ENCODE measurements around the gene CHST15.

Gene CHST15

DNA sequence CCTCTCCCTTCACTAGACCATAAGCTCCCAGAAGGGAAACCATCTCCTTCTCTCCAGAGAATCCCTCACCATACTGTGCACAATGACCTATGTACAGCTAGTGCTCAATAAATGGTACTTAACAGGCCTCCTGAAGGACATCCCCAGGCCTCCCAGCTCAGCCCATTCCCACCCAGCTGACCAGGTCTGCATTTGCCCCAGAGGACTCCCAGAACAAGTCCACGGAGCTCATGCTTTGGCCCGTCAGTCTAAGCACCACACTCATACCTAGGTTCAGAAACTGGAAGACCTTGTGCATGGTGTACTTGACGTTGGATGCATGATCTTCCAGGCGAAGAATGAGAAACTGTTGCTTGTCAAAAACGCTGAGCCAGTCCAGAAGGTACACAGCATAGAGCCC lies 81.3 kb downstream of the CHST15 start:
- DNase-seq, result no peak
- in situ Hi-C loops (cut with HindIII; ENCODE audit: low pct_ligation_motif_present, low pct_unique_long_range_greater_than_20kb, low sequenced_read_pairs), result no loop called here

GRCh38 chr10:124011464-124011863 lies 81.9 kb downstream of the CHST15 start:
- DNase-seq, result no peak
- in situ Hi-C loops (cut with HindIII; ENCODE audit: low pct_ligation_motif_present, low pct_unique_long_range_greater_than_20kb, low sequenced_read_pairs), result no loop called here

DNA sequence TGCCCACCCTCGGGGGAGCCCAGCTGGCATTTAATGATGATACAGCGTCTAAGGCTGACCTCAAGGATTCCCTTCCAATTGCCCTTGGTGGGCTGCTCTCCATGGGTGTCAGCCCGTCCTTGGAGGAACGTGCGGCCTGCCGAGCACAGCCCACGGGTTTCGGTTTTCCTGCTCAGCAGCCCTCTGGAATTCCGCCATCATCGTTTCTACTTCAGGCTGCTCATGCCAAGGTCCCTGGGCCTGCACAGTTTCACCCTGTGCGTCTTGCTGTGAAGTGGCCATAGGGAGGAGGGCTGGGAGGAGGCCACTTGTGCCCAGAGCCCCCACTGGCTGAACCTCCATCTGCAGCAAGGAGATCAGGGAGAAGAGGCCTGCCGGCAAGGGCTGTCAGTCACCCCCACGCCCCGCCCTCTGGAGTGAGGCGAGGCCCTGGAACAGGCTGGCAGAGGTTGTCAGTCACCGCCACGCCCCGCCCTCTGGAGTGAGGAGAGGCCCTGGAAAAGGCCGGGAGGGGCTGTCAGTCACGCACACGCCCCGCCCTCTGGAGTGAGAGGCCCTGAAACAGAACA lies 82.8 kb downstream of the CHST15 start:
- in situ Hi-C loops (cut with HindIII; ENCODE audit: low pct_ligation_motif_present, low pct_unique_long_range_greater_than_20kb, low sequenced_read_pairs), result no loop called here
- DNase-seq, result no peak

GRCh38 chr10:124010024-124010423 lies 83.4 kb downstream of the CHST15 start:
- in situ Hi-C loops (cut with HindIII; ENCODE audit: low pct_ligation_motif_present, low pct_unique_long_range_greater_than_20kb, low sequenced_read_pairs), result no loop called here
- no peak for DNase-seq

GRCh38 chr10:124009231-124010015 lies 84.0 kb downstream of the CHST15 start:
- in situ Hi-C loops (cut with HindIII; ENCODE audit: low pct_ligation_motif_present, low pct_unique_long_range_greater_than_20kb, low sequenced_read_pairs), result no loop called here
- DNase-seq, result no peak

DNA sequence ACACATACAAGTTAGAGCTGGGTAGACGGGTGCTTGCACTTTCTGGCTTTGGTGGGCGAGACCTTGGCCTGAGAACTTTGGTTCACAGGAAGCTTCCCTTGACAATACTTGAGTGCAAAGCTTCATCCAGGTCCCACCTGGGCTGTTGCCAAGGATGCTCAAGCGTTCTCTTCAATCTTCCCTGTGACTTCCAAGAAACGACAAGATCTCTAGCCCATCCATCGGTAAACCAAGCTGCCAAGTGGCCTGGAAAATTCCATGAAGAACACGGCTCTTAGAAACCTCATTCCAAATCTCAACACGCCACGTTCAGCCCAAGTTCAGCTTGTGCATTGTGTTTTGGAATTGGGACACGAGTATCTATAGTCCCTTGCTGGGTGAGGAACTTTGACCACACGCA lies 84.7 kb downstream of the CHST15 start:
- no peak for DNase-seq
- in situ Hi-C loops (cut with HindIII; ENCODE audit: low pct_ligation_motif_present, low pct_unique_long_range_greater_than_20kb, low sequenced_read_pairs), result no loop called here

DNA sequence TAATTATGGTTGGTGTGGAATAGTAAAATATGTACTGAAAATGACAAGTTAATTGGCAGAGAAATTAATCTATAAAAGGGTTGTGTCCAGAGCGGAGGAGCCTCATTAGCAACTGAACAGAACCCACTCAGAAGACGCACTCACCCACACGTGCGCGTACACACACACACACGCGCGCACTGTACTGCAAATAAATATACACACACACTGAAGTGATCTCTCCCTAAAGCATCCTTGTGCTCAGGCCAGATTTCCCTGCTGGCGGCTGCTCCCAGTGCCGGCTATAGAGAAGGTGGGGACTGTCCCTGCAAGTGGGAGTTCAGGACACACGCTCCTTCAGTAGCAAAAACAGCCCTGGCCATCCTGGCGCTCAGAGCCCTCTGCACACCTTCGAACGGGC lies 85.2 kb downstream of the CHST15 start:
- in situ Hi-C loops (cut with HindIII; ENCODE audit: low pct_ligation_motif_present, low pct_unique_long_range_greater_than_20kb, low sequenced_read_pairs), result no loop called here
- DNase-seq, result no peak

DNA sequence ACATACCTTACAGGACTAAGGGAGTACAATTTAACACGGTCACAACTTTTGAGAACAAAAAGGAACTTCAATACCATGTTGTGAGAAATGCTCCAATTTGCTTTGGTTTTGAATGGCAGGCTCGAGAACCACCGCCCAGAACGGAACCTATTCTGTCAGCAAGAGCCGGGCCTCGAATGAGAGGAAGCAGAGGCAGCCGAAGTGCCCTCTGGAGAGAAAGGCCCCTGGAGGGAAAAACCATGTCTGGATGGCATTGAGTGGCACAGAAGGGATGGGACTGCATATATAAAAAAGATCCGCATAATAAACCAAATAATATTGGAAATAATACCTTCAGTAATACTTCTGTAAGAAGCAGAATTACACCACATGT lies 85.6 kb downstream of the CHST15 start:
- DNase-seq, result no peak
- in situ Hi-C loops (cut with HindIII; ENCODE audit: low pct_ligation_motif_present, low pct_unique_long_range_greater_than_20kb, low sequenced_read_pairs), result no loop called here

DNA sequence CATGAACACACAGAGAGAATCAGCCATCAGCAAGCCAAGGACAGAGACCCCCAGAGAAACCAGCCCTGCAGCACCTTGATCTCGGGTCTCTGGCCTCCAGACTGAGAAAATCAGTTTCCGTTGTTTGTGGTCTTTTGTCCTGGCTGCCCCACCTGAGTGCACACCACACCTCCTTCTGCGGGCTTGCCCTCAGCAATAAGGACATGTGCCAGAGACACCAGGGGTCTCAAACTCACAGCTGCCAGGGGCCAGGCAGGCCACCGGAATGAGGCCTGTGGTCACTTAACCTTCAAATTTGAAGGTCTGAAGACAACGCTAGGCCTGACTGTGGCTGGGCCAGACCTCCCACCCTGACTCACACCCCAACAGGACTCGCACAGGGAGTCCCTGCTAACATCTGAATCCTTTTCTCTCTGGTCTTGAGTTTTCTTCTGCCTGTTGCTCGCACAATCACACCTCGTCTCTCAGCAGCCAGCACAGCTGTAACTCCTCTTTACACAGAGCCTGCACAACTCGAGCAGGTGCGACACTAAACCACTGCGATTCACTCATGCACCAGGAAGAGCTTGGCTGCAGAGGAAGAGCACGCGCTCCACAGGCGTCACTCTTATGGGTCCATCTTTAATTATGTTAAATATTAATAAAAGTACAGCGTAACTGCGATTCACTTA lies 86.2 kb downstream of the CHST15 start:
- DNase-seq, result no peak
- in situ Hi-C loops (cut with HindIII; ENCODE audit: low pct_ligation_motif_present, low pct_unique_long_range_greater_than_20kb, low sequenced_read_pairs), result no loop called here

- in situ Hi-C loops (cut with HindIII; ENCODE audit: low pct_ligation_motif_present, low pct_unique_long_range_greater_than_20kb, low sequenced_read_pairs), result no loop called here
- DNase-seq, result no peak
Observed at GRCh38 chr10:124006526-124006925, 86.9 kb downstream of the CHST15 start.

DNA sequence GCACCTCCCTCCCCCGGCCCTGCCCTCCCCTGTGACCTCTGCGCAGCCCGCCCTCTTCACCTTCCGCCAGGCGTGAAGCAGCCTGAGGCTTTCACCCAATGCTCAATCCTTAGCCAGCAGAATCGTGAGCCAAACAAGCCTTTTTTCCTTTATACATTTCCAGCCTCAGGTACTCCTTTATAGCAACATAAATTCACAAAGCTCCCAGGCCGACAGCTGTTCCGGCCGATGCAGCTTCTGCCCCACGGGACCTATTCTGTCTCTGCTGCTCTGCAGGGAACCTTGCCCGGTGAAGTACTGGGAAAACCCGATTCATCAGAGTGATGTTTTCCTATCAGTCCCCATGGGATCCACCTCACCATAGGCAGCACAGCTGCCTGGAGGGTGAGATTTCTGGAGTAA lies 87.4 kb downstream of the CHST15 start:
- no peak for DNase-seq
- in situ Hi-C loops (cut with HindIII; ENCODE audit: low pct_ligation_motif_present, low pct_unique_long_range_greater_than_20kb, low sequenced_read_pairs), result no loop called here

DNA sequence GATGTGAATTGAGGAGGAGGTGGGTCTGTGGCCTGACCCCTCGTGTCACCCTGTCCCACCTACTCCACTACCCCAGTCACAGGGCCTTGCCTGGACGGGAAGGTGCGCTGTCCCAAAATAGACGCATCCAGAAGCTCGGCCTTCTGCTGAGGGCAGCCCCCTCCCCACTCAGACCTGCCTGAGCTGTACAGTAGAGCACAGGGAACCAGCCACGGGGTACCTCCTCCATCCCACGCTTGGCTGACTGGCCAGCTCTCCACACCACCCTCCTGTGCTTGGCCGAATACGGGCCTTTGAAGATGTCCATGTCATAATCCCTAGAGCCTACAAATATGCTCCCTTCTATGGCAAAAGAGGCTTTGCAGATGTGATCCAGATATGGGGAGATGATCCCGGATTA lies 88.3 kb downstream of the CHST15 start:
- in situ Hi-C loops (cut with HindIII; ENCODE audit: low pct_ligation_motif_present, low pct_unique_long_range_greater_than_20kb, low sequenced_read_pairs), result no loop called here
- DNase-seq, result no peak

DNA sequence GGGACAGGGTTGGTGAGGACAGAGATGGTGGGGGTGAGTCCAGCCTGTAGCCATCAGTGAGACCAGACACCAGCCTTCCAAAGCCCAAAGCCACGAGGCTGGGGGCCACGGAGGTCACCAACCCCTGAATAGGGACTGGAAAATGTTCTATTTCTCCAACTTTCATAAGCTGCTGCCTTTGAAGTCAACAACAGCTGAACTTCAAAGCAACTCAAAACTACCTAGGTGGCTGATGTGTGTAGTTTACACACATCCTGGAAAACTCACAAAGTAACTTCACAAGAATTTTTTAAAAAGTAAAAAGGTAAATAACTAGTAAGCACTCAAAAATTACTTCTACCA lies 88.8 kb downstream of the CHST15 start:
- no peak for DNase-seq
- in situ Hi-C loops (cut with HindIII; ENCODE audit: low pct_ligation_motif_present, low pct_unique_long_range_greater_than_20kb, low sequenced_read_pairs), result no loop called here

DNA sequence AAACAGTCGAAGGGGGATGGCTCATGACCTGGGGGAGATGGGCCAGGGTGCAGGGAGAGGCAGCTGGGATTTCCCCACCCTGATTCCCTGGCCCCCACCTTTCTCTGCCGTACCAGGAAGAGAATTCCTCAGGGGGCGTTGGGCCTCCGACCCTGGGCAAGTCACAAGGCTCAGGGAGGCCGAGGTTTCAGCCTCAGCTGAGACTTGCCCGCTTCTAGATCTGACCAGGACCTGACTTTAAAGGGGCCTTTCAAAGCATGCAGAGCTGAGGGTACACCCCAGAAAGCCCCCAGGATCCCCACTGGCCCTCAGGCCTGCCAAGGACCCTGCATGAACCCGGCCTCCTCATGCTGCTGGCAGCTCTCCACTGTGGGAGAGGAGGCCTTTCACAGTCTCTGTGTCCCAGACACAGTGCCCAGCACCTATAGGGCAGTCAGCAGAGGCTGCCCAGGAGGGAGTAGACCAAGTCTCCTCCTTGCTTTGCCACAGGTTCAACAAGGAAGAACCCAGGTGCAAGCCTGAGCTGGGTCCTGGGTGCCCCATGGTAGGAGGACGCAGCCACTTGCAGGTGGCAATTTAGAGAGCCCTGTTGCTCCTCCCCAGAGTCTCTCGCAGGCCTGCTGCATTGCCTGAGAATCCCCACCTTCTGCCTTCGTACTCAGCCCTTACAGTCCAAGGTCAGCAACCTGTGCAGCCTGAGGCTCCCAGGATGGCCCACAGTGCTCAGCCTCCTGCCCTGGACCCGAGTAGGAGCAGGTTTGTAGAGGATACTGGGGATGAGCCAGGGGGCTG lies 89.3 kb downstream of the CHST15 start:
- in situ Hi-C loops (cut with HindIII; ENCODE audit: low pct_ligation_motif_present, low pct_unique_long_range_greater_than_20kb, low sequenced_read_pairs), result no loop called here

DNA sequence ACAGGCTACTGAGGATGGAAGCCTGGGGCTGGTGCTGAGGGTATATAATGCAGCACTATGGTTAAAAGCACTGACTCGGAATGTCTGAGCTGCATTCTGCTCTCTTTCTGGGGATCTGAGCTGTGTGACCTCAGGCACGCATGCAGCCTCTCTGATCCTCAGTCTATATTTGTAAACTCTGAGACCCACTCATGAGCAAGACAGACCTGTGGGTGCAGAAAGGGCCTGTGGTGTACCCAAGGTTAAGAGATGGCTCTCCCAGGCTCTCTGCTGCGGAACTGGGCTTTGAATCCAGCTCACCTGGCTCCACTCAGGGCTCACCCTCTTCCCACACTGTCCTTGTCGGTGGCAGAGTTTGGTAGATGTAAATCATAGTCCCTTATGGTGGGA lies 89.9 kb downstream of the CHST15 start:
- in situ Hi-C loops (cut with HindIII; ENCODE audit: low pct_ligation_motif_present, low pct_unique_long_range_greater_than_20kb, low sequenced_read_pairs), result no loop called here
- no peak for DNase-seq

More for the DNA sequence above, 89.3 kb downstream of the CHST15 start:
- no peak for DNase-seq

GRCh38 chr10:124003070-124003419 lies 90.4 kb downstream of the CHST15 start:
- DNase-seq, result no peak
- in situ Hi-C loops (cut with HindIII; ENCODE audit: low pct_ligation_motif_present, low pct_unique_long_range_greater_than_20kb, low sequenced_read_pairs), result no loop called here

DNA sequence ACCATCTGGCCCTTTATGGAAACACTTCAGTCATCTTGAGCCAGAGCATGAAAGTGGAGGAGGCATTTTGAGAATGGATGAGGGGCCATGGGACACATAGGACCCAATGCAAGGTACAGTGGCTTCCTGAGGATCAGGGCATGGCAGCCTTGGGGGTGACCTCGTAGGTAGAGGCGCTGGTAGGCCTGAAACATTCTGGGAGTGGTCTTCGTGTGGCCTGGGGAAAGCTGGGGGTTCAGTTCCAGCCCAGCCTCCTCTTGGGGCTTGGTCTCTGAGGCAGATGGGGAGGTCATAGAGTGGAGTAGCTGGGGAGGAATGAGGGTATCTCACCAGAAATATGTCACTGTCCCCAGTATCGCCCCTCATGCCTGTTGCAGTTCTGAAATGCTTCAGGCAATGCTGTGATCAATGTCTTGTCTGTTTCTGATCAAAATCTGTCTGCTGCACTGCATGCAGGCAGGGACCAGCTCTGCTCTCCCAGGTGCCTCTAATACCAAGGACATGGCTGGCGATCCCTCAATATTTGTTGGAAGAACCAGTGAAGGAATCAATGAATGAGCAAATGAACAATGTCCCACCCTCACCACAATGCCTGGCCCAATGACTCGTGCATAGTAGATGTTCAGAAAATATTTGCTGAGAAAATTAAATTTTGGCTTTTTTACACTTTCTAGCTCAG lies 90.9 kb downstream of the CHST15 start:
- in situ Hi-C loops (cut with HindIII; ENCODE audit: low pct_ligation_motif_present, low pct_unique_long_range_greater_than_20kb, low sequenced_read_pairs), result no loop called here
- DNase-seq, result no peak

DNA sequence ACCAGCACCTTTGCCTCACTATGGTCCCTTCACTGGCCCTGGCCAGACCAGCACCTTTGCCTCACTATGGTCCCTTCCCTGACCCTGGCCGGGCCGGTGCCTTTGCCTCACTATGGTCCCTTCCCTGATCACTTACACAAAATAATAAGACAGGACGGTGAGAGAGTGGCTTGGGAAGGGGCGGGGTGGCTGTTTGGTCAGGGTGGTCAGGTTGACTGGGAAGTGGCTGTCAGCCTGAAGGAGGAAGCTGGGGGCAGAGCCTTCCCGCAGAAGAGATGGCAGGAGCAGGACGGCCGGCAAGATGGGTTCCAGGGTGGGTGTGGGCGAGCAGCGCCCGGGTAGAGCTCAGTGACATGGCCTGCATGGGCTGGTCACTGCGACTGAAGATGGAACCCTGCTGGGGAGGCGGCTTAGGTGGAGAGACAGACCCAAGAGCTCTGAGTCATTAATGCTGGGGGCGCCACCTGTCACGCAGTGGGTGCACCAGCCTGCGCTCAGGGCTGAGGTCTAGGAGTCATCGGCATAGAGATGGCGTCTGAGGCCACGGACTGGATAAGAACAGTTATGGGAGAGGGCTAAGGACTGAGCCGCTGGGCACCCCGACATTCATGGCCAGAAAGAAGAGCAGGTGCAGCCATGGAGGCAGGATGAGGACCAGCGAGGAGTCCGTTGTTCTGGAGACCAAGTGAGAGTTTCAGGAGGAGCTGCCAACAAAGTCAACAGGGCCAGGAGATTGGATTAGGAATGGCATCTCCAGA lies 91.8 kb downstream of the CHST15 start:
- in situ Hi-C loops (cut with HindIII; ENCODE audit: low pct_ligation_motif_present, low pct_unique_long_range_greater_than_20kb, low sequenced_read_pairs), result no loop called here
- DNase-seq, result no peak

All from ACHN (cell line).